ENCODE data around the gene SCN7A.

The SCN7A gene

DNA sequence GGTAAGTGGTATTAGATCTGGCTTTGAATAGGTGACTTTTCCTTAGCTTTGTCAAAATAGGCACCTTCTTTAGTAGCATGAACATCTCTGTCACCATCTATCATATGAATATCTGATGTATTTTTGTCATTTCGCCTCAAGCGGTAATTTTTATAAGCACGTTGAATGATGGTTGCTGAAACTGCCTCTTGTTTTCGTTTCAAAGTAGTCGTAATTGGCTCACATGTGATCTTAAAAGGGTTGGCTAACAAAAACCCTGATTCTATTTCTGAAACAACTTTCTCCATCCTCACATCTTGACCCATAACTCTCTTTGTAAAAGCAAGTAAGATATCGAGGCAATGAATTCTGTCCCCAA is 88.5 kb downstream of the SCN7A start:
- in situ Hi-C loops (cut with MboI; ENCODE audit: low sequenced_read_pairs) = no loop called here

DNA sequence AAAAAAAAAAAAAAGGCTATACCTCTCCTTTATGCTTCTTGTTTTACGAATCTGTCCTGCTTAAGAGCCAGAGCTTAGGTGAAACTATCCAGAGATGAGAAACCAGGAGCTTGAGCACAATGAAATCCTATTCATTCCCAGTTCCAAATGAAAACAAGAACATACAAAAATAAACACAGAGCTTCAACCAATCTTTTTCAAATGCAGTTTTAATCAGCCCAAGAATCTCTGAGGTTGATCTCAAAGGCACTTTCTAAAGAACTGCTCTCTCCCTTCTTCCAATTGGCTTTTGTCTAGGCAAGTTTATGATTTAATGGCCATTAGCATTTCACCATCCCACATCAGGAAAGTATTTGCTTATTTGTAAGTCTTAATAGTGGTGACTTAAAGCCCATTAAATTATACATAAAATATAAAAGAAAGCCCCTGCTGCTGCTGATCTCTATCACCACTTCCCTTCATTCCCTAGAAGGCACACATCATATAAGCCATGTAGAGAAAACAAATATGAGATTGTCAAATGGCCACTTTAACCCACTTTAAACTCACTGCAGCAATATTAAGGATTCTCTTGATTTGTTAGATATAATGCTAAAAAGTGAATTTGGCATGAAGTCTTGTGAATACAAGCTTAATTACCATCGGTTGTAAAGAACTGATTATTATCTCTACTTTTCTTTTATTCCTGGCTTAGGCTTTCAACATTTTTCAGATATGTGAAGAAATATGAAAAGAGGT is 89.0 kb downstream of the SCN7A start:
- in situ Hi-C loops (cut with MboI; ENCODE audit: low sequenced_read_pairs) = no loop called here

DNA sequence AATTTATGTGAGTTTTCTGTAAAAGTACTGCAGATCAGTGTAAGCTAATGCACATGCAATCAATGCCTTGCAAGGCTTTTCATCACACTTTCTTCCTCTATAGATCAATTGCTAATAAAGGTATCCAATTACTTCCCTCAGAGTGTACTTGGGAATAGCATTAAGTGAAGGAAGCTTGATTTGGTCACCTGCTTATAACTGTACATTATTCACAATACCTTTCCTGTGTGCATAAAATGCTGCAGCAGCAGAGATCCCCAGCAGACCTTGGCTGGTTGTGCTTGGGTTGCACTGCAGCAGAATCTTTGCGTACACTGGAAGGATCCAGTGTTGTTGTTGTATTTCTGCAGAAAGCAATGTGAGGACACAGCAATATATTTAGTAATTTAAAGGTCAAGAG is 99.8 kb downstream of the SCN7A start:
- in situ Hi-C loops (cut with MboI; ENCODE audit: low sequenced_read_pairs) = no loop called here

DNA sequence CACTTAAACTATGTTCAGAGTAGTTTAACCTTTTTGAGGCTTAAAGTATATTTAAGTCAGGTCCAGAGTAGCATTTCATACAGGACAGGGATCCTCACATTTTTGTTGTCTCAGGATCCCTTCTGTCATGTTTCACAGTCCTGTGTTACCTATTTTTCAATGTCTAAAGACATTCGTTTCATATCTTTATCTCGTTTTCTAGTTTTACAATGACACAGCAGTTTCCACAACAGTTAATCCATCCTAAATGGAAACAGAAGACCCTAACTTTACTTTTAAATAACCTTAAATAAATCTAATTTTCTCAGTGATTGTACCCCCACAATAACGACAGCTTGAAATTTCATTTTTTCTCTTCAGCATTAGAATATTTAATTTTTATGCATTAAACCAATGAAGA is 101.0 kb downstream of the SCN7A start:
- in situ Hi-C loops (cut with MboI; ENCODE audit: low sequenced_read_pairs) = no loop called here

DNA sequence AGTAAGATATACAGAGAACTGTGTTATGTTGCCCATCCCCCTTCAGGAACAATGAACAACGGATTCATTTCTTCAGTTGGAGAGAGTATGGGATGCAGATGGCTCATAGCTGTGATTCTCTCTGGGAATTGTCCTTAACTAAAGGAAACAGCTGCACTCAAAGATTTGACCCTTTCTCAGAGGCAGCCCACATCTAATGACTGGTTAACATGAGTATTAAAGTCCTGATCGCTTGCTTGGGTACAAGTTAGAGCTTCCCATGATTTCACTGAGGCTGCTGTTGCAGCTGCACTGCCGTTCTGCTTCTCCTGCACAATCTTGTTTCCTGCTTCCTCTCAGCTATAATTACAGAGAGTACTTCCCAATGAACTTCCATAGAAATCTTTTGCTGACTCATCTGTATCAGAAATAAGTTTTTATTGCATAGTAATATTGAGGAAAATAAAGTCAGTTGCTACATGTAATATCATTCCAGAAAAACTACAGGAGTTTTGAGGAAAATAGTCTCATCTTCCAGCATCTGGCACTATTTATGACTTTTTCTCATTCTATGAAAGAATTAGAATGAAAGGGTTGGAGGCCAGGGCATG is 105.5 kb downstream of the SCN7A start:
- in situ Hi-C loops (cut with MboI; ENCODE audit: low sequenced_read_pairs) = no loop called here

DNA sequence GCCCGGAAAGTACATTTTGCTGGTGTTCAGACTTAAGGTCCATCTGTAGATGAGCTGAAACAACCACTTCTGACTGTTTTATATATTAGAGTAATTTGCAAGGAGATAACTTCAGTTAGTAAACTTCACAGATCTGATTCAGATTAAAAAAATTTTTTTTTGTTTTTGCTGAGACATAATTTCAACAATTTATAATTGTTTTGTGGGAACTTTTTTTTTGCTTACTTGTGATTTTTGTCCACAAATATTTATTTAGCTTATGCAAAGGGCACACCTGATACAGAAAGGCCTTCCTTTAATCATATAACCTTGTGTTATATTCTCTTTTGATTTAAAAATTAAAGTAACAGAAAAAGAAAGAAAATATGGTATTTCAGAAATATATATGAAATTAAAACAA is 108.7 kb downstream of the SCN7A start:
- in situ Hi-C loops (cut with MboI; ENCODE audit: low sequenced_read_pairs) = no loop called here

DNA sequence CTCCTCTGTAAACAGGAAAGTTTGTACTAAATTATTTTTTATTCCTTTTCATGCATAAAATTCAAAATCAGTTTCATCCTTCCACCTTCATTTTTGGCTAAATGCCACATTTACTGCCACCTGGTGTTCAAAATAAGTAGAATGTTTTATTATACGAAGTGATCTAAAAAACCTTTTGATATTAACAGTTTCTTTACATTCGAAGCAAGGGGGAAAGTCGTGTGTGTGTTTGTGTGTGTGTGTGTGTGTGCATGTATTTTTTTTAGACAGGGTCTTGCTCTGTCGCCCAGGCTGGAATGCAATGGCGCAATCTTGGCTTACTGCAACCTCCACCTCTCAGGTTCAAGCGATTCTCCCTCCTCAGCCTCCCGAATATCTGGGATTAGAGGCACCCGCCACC is 109.3 kb downstream of the SCN7A start:
- in situ Hi-C loops (cut with MboI; ENCODE audit: low sequenced_read_pairs) = no loop called here

DNA sequence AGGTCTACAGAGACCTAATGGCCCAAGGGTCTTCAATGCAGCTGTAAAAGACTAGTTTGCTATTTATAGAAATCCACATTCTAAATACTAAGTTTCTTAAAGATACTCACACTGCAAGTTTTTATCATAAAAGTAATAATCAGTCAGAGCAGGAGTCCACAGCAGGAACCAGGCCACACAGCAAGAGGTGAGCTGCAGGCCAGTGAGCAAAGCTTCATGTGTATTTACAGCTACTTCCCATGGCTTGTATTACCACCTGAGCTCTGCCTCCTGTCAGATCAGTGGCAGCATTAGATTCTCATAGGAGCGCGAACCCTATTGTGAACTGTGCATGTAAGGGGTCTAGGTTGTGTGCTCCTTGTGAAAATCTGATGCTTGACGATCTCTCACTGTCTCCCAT is 111.6 kb downstream of the SCN7A start:
- in situ Hi-C loops (cut with MboI; ENCODE audit: low sequenced_read_pairs) = no loop called here

DNA sequence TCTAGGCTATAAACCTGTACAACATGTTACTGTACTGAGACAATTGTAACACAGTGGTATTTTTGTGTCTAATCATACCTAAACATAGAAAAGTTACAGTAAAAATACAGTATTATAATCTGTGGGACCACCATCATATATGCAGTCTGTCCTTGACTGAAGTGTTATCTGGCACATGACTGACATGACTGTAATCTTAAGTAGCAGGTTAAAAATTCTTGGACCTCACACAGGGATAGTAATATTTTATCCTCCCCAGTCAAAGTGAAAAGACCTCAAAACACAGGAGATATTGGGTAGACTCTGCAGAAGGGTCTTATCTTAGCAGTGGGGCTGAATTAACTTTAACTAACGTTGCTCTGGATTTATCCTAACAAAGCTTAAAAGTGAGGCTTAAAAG is 113.4 kb downstream of the SCN7A start:
- in situ Hi-C loops (cut with MboI; ENCODE audit: low sequenced_read_pairs) = no loop called here

DNA sequence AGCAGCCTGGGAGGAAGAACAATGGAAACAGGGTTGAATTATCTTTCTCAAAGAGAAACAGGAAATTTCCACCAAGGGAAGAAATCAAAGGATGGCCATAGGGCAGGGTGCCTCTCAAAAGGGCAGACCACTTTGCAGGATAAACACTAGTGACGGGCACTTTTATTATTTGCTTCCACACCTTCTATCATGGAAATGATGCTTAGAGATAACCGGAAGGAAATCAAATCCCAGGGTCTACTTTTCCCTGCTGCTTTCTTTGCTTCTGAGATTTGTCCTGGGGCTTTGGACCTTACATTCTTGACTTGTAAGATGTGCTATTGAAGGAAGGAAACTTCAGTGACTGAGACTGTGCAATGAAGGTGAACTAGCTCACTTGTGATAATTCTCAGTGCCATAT is 117.2 kb downstream of the SCN7A start:
- in situ Hi-C loops (cut with MboI; ENCODE audit: low sequenced_read_pairs) = no loop called here

DNA sequence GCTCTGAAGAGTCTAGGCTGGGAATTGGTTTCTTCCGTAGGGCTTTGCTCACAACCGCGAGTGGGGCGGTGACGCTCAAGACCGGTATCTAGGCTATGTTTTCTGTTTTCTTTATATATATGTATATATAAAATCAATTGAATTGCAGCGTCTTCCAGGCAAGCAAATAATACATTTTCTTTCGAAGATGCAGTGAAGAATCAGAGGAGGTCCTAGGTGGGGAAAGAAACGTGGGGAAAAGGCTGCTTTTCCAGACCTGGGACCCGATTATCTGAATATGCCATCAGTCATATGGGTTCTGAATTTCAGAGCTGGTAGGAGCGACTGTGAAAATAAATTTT is 117.6 kb downstream of the SCN7A start:
- in situ Hi-C loops (cut with MboI; ENCODE audit: low sequenced_read_pairs) = no loop called here

DNA sequence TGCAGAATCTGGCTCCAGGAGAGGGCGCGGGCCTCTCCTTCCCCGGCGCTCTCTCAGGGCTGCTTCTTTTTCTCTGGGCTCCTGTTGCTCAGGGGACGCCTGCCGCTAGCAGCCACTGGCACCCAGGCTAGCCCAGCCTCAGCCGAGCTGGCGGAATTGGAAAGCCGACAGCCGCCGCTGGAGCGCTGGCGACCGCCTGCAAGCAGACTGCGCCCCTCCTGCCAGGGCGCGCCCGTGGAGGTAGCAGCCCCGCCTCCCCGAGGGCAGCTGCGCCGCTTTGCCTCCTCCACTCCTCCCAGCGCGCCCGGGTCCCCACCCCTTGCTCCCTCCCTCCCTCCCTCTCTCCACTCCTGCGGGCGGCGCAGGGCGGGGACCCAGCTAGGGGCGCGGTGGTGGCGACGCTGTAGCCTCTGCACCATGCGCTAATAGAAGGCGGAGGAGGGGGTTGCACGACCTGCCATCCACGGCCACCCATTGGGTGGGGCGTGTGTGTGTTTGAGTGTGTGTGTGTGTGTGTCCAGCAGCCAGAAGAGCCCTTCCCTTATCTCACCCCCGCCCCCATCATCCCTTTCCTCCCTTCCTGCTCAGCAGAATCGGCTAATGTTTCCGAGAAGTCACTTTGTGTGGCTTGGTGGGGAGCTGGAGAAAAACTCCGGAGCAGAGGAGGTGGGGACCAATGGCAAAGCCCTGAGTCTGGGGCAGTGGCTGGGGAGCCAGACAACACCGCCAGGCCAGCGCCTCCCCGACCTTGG is 118.1 kb downstream of the SCN7A start, which contains the start of gene SCN9A:
TSS of gene SCN9A (minus strand) at position 209 of the 752 bp plus-strand sequence. CDS start 64,188 bp downstream, outside the sequence.
- in situ Hi-C loops (cut with MboI; ENCODE audit: low sequenced_read_pairs) = no loop called here

DNA sequence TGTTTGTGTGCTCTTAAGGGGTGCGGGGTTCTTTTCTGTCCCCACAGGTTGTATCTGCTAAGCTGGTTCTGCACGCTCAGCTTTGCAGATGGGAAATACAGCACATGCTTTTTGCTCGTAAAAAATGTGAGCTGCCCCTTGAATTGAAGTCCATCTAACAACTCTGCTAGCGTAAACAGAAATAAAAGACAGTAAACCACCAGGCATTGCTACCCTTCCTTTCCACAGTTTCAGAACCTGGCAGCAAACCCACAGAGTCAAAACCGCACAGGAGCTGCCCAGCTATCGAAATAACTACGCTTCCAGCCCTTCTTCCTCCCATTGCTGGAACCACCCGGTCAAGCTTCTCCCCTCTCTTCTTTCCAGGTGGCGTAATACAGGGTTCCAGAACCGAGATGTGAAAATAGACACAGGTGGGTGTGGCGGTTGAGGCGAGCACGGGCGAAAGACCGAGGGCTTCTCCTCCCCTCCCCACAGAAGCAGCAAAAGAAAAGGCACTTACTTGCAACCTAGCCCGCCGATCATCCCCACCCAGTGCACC is 118.8 kb downstream of the SCN7A start:
- in situ Hi-C loops (cut with MboI; ENCODE audit: low sequenced_read_pairs) = no loop called here

DNA sequence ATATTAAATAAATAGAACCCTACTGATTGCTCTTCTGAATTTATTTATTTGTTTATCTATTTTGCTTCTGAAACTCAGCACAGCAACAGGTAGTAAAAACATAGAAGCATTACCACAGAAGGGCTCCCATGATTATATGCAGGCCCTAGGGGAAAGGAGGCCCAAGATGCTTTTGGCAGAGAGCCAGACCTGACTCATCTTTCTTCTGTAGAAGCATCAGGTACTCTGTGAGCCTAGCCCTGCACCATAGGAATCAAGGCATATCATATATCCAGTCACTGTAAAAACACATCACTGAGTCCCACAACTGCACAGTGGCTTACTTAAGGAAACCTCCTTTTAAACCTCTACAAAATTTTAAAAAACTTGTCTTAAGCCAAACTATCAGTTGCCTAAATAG is 120.1 kb downstream of the SCN7A start:
- in situ Hi-C loops (cut with MboI; ENCODE audit: low sequenced_read_pairs) = no loop called here

DNA sequence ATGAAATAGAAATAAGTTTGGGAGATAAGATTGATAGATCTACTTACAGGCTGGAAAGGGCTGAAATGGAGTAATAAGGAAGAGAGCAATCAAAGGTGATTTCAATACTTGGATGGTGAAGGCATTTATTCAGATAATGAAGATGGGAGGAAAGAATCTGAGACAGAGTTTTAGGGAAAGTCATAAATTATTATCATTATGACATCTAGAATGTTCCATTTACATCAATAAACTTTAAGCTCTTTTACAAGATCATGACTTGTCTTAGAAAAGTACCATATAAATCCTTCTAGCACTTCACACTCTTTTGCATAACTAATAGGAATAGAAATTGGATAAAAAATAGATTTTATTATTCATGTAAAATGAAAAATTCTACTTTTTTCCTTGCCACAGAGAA is 120.5 kb downstream of the SCN7A start:
- in situ Hi-C loops (cut with MboI; ENCODE audit: low sequenced_read_pairs) = no loop called here

DNA sequence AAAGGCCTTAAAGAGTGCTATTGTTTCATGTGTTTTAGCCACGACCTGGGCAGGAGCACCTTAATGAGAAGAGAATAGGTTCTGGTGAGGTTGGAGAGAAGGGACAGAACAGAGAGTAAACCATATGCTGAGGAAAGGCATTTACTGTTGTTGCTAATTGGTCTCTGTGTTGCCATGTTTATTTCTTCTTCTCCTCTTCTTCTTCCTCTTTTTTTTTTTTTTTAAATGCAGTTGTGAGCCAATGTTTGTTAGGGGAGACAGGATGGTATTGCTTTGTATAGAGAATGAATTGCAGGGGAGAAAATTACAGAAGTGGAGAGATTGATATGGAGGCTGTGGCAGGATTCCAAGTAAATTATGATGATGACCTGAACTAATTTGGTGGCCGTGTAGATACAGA is 120.9 kb downstream of the SCN7A start:
- in situ Hi-C loops (cut with MboI; ENCODE audit: low sequenced_read_pairs) = no loop called here

DNA sequence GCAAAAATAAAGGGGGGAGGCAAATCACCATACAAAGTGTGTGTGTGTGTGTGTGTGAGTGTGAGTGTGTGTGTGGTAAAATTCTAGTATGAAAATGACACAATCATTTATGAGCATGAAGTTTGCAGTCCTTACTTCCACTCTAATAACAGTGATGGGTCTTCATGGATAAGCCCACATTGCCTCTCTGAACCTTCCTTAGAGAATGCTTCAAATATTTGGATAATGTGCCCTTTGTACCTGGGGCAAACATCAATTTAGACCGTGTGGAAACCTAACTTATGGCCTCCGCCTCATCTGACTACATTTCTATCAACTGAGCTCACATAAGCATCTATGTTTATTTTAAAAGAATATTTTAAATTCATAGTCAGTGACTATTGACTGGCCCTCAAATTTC is 122.0 kb downstream of the SCN7A start:
- in situ Hi-C loops (cut with MboI; ENCODE audit: low sequenced_read_pairs) = no loop called here

DNA sequence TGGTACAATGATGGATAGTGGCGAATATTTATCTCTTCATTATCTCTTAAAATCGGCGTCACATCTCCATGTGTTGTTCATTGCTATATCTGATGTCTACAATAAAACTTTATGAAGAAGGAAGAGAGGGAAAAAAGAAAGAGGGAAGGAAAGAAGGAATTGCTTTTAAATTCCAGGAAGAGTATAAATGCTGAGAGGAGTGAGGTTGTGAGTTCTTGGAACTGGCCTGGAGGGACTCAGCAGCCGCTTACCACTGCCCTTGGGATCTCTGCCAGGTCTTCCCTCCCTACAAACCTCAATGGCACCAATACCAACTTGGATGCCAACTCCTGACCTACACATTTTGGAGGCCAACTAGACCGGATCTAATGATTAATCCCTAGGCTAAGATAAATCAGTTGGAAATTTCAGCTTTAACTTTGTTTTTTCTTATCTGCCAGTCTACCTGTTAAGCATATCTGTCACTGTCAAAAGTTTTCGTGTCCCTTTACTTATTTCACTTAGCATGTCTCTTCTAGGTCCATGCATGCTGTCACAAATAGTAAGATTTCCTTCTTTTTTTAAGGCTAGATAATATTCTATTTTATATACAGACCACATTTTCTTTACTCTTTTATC is 128.1 kb downstream of the SCN7A start:
- in situ Hi-C loops (cut with MboI; ENCODE audit: low sequenced_read_pairs) = no loop called here

DNA sequence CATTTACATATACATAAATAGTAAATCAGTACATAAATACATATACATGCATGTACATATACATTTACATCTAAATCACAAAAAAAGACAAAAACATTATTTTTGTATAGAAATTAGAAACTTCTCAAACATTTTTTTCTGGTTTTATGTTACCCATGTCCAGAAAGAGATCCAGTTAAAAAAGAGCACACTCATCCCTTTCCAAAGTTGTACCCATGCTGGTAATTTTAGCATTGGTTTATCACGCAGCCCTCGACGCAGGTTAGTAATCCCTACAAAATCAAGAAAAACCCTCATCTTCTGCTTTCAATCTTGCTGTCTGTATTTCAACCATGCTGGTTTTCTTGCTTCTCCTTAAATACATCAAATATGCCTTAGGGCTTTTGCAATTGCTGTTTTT is 128.8 kb downstream of the SCN7A start:
- in situ Hi-C loops (cut with MboI; ENCODE audit: low sequenced_read_pairs) = no loop called here

DNA sequence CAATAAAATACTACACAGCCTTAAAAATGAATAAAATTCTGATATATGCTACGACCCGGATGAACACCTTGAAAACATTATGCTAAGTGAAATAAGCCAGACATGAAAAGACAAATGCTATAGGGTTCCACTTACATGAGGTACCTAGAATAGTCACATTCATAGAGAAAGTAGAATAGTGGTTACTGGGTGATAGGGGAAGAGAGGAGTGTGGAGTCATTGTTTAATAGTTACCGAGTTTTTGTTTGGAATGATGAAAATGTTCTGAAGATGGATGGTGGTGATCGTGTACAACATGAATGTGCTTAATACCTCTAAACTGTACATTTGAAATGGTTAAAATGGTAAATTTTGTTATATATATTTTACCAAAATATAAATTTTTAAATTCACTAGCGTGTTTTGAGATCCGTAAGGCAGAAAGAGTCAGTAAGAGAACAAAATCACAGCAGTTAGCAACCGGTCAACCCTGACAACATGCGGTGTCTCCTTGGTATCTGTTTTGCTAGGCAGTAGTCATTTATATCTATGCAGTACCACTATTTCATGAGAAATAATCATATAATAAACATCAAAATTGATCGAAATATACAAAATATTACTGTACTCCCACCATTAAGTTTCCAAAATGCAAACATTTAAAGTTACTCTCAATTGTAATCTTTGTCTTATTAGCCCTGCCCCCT is 129.4 kb downstream of the SCN7A start:
- in situ Hi-C loops (cut with MboI; ENCODE audit: low sequenced_read_pairs) = no loop called here

Measured in HL-60/S4 (cell line).